NCI-H526 (cell line): Measurements from ENCODE around the gene EEF1A1.

ENCODE experiments used
- DNase-seq, 2 experiments: peaks; one replicate each; lab custom pipeline; 2025; lab: John Stamatoyannopoulos, UW

The EEF1A1 gene

GRCh38 chr6:73505142-73505541, 15.7 kb downstream of the EEF1A1 start:
- DNase-seq = no peak

GRCh38 chr6:73504160-73504559, 16.7 kb downstream of the EEF1A1 start:
- no peak for DNase-seq

- DNase-seq = no peak
Observed at GRCh38 chr6:73503027-73503772, 17.6 kb downstream of the EEF1A1 start.

GRCh38 chr6:73497915-73498314, 22.9 kb downstream of the EEF1A1 start:
- DNase-seq = no peak

- DNase-seq = no peak
Observed at GRCh38 chr6:73491377-73491776, 29.5 kb downstream of the EEF1A1 start.

- DNase-seq = no peak
Observed at GRCh38 chr6:73487473-73487872, 33.4 kb downstream of the EEF1A1 start.

GRCh38 chr6:73484438-73484837, 36.4 kb downstream of the EEF1A1 start:
- no peak for DNase-seq

GRCh38 chr6:73481969-73482368, 38.9 kb downstream of the EEF1A1 start:
- DNase-seq = no peak

GRCh38 chr6:73477407-73477806, 43.4 kb downstream of the EEF1A1 start:
- DNase-seq = no peak

- no peak for DNase-seq
Observed at GRCh38 chr6:73476723-73477122, 44.1 kb downstream of the EEF1A1 start.

GRCh38 chr6:73471686-73472290, 49.0 kb downstream of the EEF1A1 start:
- no peak for DNase-seq
